ENCODE data around the gene EZR. TPM values are rescaled to one million over a fixed set of nuclear protein-coding genes. Genes with fewer than 3 reads are reported as not detected.

EZR gene
- total RNA-seq, 1 experiment from 2014 or later, result 375 TPM

DNA sequence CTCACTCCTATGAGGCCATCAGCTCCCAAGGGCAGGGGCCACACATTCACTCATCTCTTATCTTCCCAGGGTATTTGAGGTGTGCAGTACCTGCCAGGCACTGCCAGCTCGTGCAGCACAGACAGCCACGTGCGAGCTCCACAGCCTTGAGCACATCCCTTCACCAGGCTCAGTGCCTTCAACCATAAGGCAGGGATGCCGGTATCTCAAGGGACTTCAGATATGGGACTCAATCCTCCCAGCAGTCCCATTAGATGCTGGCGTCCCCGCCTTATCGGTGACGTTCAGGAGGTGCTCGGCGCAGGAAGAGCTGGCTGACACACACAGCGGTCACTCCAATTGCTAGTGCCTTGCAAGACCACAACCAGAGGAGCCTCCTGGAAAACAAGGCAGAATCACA lies 47.0 kb downstream of the EZR start:
- Histone ChIP-seq H4K5ac (ENCODE audit: insufficient read length, low read depth, low read length) (no peak overlapping the region), H3K4me2 (ENCODE audit: insufficient read depth, insufficient read length, low read length) (no peak overlapping the region), H4K91ac (ENCODE audit: insufficient read length, low read depth, low read length) (no peak overlapping the region), H3K23ac (ENCODE audit: insufficient read length, low read depth, low read length) (no peak overlapping the region), H3T11ph (ENCODE audit: low read length) (no peak overlapping the region), H3K9ac (ENCODE audit: extremely low read depth, insufficient read length, low read length) (no peak overlapping the region), H3K23me2 (ENCODE audit: insufficient read length, low read depth, low read length, poor library complexity, severe bottlenecking) (no peaks in the 10 kb centered on the region), H3K79me1 (ENCODE audit: insufficient read depth, low read depth, low read length, poor library complexity, severe bottlenecking) (no peaks in the 10 kb centered on the region), H3K79me2 (ENCODE audit: insufficient read depth, low read length) (no peaks in the 10 kb centered on the region), H3K27me3 (ENCODE audit: insufficient read depth, low read length) (no peaks in the 10 kb centered on the region), H3K56ac (ENCODE audit: insufficient read length, low read depth, low read length) (no peak overlapping the region), H3K27ac (ENCODE audit: insufficient read length, low read depth, low read length) (no peak overlapping the region), H2BK15ac (ENCODE audit: low read depth, low read length) (no peak overlapping the region), H2BK120ac (ENCODE audit: low read depth, low read length, poor library complexity, severe bottlenecking) (no peak overlapping the region), H3K4ac (ENCODE audit: low read depth, low read length) (no peak overlapping the region), H3K14ac (ENCODE audit: insufficient read depth, low read length) (no peak overlapping the region), H4K8ac (replicated peaks; ENCODE audit: insufficient read length, low read depth, low read length) (no peak overlapping the region), H2AFZ (ENCODE audit: low read length) (no peak overlapping the region), H2AK5ac (ENCODE audit: insufficient read length, low read length) (no peak overlapping the region), H2BK5ac (ENCODE audit: insufficient read length, low read length) (no peak overlapping the region), H2BK12ac (ENCODE audit: insufficient read length, low read depth, low read length) (no peak overlapping the region), H2BK20ac (ENCODE audit: low read depth, low read length, poor library complexity, severe bottlenecking) (no peak overlapping the region), H3K9me3 (ENCODE audit: control insufficient read depth, low read depth, low read length) (no peaks in the 10 kb centered on the region), H3K4me1 (ENCODE audit: insufficient read depth, low read length) (no peaks in the 10 kb centered on the region), H4K20me1 (ENCODE audit: control insufficient read depth, insufficient read depth, insufficient read length) (no peaks in the 10 kb centered on the region), H3K18ac (ENCODE audit: insufficient read length, low read depth, low read length) (no peak overlapping the region)
- peaks cover 67 to 100% (median 94%) of the 10 kb centered on the region in 3 experiments for H3K36me3 Mint-ChIP-seq (ENCODE audit: insufficient read depth in 1 of 3, low read depth in 3 of 3)
- no peak for DNase-seq
- no peaks in the 10 kb centered on the region; the same call in none of the 2 replicates for H3K27me3 Mint-ChIP-seq (ENCODE audit: low read depth)
- peaks cover 16 to 18% of the 10 kb centered on the region in 2 experiments for H3K4me1 Mint-ChIP-seq
- H3K9me3 Mint-ChIP-seq, result no peaks in the 10 kb centered on the region
- WGBS (ENCODE audit: extremely low coverage, insufficient read length, low lambda C conversion rate), result no CpG with 5 or more reads among the region's 11 CpGs
- no peak overlapping the region; a peak in 1 of 5 replicates for H3K4me3 Mint-ChIP-seq
- TF ChIP-seq, protein P1, sequence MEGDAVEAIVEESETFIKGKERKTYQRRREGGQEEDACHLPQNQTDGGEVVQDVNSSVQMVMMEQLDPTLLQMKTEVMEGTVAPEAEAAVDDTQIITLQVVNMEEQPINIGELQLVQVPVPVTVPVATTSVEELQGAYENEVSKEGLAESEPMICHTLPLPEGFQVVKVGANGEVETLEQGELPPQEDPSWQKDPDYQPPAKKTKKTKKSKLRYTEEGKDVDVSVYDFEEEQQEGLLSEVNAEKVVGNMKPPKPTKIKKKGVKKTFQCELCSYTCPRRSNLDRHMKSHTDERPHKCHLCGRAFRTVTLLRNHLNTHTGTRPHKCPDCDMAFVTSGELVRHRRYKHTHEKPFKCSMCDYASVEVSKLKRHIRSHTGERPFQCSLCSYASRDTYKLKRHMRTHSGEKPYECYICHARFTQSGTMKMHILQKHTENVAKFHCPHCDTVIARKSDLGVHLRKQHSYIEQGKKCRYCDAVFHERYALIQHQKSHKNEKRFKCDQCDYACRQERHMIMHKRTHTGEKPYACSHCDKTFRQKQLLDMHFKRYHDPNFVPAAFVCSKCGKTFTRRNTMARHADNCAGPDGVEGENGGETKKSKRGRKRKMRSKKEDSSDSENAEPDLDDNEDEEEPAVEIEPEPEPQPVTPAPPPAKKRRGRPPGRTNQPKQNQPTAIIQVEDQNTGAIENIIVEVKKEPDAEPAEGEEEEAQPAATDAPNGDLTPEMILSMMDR (conservative IDR thresholded peaks at IDR 0.05), result no peak
- peak overlapping the region; percentile 11 to 35 (median 22); a peak in 4 of 7 replicates for H3K27ac Mint-ChIP-seq
